Keratinocyte (primary cell): ENCODE measurements around the gene PIGX. TPM values are rescaled to one million over a fixed set of nuclear protein-coding genes. Genes with fewer than 3 reads are reported as not detected.

Experiments used
- DNase-seq: peaks from one replicate; pipeline ENCODE4 v3.0.0-alpha.2; 2011; ENCODE audit warnings: low read depth, missing footprints, low spot score
- FAIRE-seq: peaks from 2 replicates; lab custom pipeline; 2011; peaks lifted over from hg19 to GRCh38; lab: Jason Lieb, UNC
- H2AFZ ChIP-seq: 2 replicates; pipeline ENCODE4 v1.6.0; 2012; ENCODE audit warnings: low read length, control low read depth, inconsistent platforms; ENCODE audit not compliant: control insufficient read depth
- H3K27ac ChIP-seq: 2 replicates; pipeline ENCODE4 v1.5.1; 2011; ENCODE audit warnings: low read length; ENCODE audit not compliant: control insufficient read depth, insufficient read depth
- H3K27me3 ChIP-seq: 3 replicates; pipeline ENCODE4 v1.6.0; 2011; ENCODE audit warnings: low read length; ENCODE audit not compliant: control insufficient read depth, insufficient read depth; ENCODE audit errors: extremely low read depth
- H3K36me3 ChIP-seq, 2 experiments: 2 replicates in 1 of 2; 3 replicates in 1 of 2; pipeline ENCODE4 v1.5.1; 2011; ENCODE audit warnings: low read length in 2 of 2, mild to moderate bottlenecking in 1 of 2; ENCODE audit not compliant: control insufficient read depth in 2 of 2, insufficient read depth in 2 of 2; ENCODE audit errors: extremely low read depth in 1 of 2
- H3K4me1 ChIP-seq: 3 replicates; pipeline ENCODE4 v1.5.1; 2011; ENCODE audit warnings: low read length; ENCODE audit not compliant: control insufficient read depth, insufficient read depth; ENCODE audit errors: extremely low read depth
- H3K4me2 ChIP-seq: 3 replicates; pipeline ENCODE4 v1.6.0; 2011; ENCODE audit warnings: low read depth, low read length; ENCODE audit not compliant: control insufficient read depth, insufficient read depth; ENCODE audit errors: extremely low read depth
- H3K4me3 ChIP-seq, 3 experiments: fragments of 200-600 bp in 1 of 3; sonication (generic) in 1 of 3; 2 replicates in 2 of 3; 3 replicates in 1 of 3; pipeline ENCODE4 v1.5.1; 2011 to 2016; ENCODE audit warnings: low read length in 3 of 3, mild to moderate bottlenecking in 3 of 3, control low read depth in 2 of 3, inconsistent platforms in 1 of 3, low read depth in 1 of 3, mixed read lengths in 1 of 3, mixed run types in 1 of 3, moderate library complexity in 1 of 3; ENCODE audit not compliant: control insufficient read depth in 2 of 3, insufficient read depth in 2 of 3; ENCODE audit errors: extremely low read depth in 1 of 3
- H3K79me2 ChIP-seq: 2 replicates; pipeline ENCODE4 v1.6.0; 2012; ENCODE audit warnings: low read length; ENCODE audit not compliant: control insufficient read depth, insufficient read depth
- H3K9ac ChIP-seq: 3 replicates; pipeline ENCODE4 v1.6.0; 2011; ENCODE audit warnings: low read length; ENCODE audit not compliant: control insufficient read depth, insufficient read depth; ENCODE audit errors: extremely low read depth
- H3K9me1 ChIP-seq: 3 replicates; pipeline ENCODE4 v1.6.0; 2011; ENCODE audit warnings: low read length; ENCODE audit not compliant: control insufficient read depth, insufficient read depth; ENCODE audit errors: extremely low read depth
- H3K9me3 ChIP-seq: 2 replicates; pipeline ENCODE4 v1.5.1; 2012; ENCODE audit warnings: low read depth, low read length; ENCODE audit not compliant: control insufficient read depth
- H4K20me1 ChIP-seq: 3 replicates; pipeline ENCODE4 v1.6.0; 2011; ENCODE audit warnings: low read length; ENCODE audit not compliant: control insufficient read depth, insufficient read depth; ENCODE audit errors: extremely low read depth
- EZH2 ChIP-seq: IDR thresholded peaks from one replicate; pipeline ENCODE4 v1.6.1; 2012; ENCODE audit warnings: inconsistent platforms, mild to moderate bottlenecking, low read length, moderate library complexity
- dilution Hi-C: fragments of 300-500 bp; cut with MboI; formaldehyde crosslinking; loops from one replicate; pipeline ENCODE4 v1.7.0; 2020; ENCODE audit warnings: low sequenced_read_pairs; ENCODE audit not compliant: extremely low pct_ligation_motif_present
- polyA plus RNA-seq, 5 experiments: library from polyadenylated mRNA; depleted of rRNA in 3 of 5; stranded (reverse) in 3 of 5; stranded (forward) in 1 of 5; unstranded in 1 of 5; fragments of >200 nt; gene quantifications; 1 replicate in 1 of 5; 2 replicates in 3 of 5; 3 replicates in 1 of 5; pipeline versions ENCODE4 v1.2.1 to v1.2.3, GENCODE V29; 2011 to 2012; ENCODE audit warnings: missing spikeins in 2 of 5, low read depth in 1 of 5, low replicate concordance in 1 of 5
- TF ChIP-seq, protein P1 (sequence below), 3 experiments: IDR thresholded peaks in 1 of 3; conservative IDR thresholded peaks in 1 of 3; optimal IDR thresholded peaks in 1 of 3; 2 replicates in 2 of 3; 3 replicates in 1 of 3; pipeline versions ENCODE3 to v1.5.1; 2011; ENCODE audit warnings: low read length in 3 of 3, mild to moderate bottlenecking in 3 of 3, moderate library complexity in 2 of 3, control low read depth in 1 of 3, inconsistent platforms in 1 of 3; ENCODE audit not compliant: insufficient read depth in 2 of 3; ENCODE audit errors: extremely low read depth in 1 of 3

Gene PIGX
- polyA plus RNA-seq, 1 donor (not counting 4 experiments of a cell fraction or from before 2014, with no cell fraction given) = 25.0 TPM

- Histone ChIP-seq H3K79me2 (peaks cover 28% of the 10 kb centered on the region), H3K9ac (no peak overlapping the region), H3K4me1 (no peaks in the 10 kb centered on the region), H3K4me3 (no peak overlapping the region), H3K4me2 (no peak overlapping the region), H3K27ac (no peak overlapping the region), H3K36me3 (peaks cover 0 to 4% of the 10 kb centered on the region in 2 experiments), H4K20me1 (no peaks in the 10 kb centered on the region), H3K9me1 (no peaks in the 10 kb centered on the region), H3K9me3 (no peaks in the 10 kb centered on the region), H3K27me3 (no peaks in the 10 kb centered on the region), H2AFZ (no peak overlapping the region)
- no peak for DNase-seq
- dilution Hi-C loops = no loop called here
- FAIRE-seq = no peak
- TF ChIP-seq EZH2 = no peak
- TF ChIP-seq, protein P1, sequence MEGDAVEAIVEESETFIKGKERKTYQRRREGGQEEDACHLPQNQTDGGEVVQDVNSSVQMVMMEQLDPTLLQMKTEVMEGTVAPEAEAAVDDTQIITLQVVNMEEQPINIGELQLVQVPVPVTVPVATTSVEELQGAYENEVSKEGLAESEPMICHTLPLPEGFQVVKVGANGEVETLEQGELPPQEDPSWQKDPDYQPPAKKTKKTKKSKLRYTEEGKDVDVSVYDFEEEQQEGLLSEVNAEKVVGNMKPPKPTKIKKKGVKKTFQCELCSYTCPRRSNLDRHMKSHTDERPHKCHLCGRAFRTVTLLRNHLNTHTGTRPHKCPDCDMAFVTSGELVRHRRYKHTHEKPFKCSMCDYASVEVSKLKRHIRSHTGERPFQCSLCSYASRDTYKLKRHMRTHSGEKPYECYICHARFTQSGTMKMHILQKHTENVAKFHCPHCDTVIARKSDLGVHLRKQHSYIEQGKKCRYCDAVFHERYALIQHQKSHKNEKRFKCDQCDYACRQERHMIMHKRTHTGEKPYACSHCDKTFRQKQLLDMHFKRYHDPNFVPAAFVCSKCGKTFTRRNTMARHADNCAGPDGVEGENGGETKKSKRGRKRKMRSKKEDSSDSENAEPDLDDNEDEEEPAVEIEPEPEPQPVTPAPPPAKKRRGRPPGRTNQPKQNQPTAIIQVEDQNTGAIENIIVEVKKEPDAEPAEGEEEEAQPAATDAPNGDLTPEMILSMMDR (optimal IDR thresholded peaks at IDR 0.05 in 1 of 3, IDR thresholded peaks at IDR 0.05 in 1 of 3, conservative IDR thresholded peaks at IDR 0.05 in 1 of 3; ENCODE audit: extremely low read depth in 1 of 3, insufficient read depth in 2 of 3, low read length in 3 of 3) = no peak
Measured at GRCh38 chr3:196737655-196738054, 25.5 kb downstream of the PIGX start.

- Histone ChIP-seq H3K27ac (peak within 1 kb of the TSS; percentile 94), H3K9ac (peak within 1 kb of the TSS; percentile 93), H3K4me3 (peak within 1 kb of the TSS; percentile 80 to 85 (median 83)), H3K4me2 (peak within 1 kb of the TSS; percentile 96), H2AFZ (peak within 1 kb of the TSS; percentile 24), H3K9me3 (no peaks in the 10 kb centered on the region), H3K4me1 (no peaks in the 10 kb centered on the region), H3K27me3 (no peaks in the 10 kb centered on the region), H3K36me3 (peaks cover 0 to 1% of the 10 kb centered on the region in 2 experiments), H3K9me1 (no peaks in the 10 kb centered on the region), H3K79me2 (peaks cover 49% of the 10 kb centered on the region), H4K20me1 (no peaks in the 10 kb centered on the region)
- DNase-seq = no peak
- TF ChIP-seq, protein P1 (optimal IDR thresholded peaks at IDR 0.05 in 1 of 3, IDR thresholded peaks at IDR 0.05 in 1 of 3, conservative IDR thresholded peaks at IDR 0.05 in 1 of 3; ENCODE audit: extremely low read depth in 1 of 3, insufficient read depth in 2 of 3, low read length in 3 of 3) = no peak
- no peak for TF ChIP-seq EZH2
- dilution Hi-C loops = no loop called here
- no peak for FAIRE-seq
Measured at GRCh38 chr3:196739671-196740480, 27.7 kb downstream of the PIGX start, which contains the start of gene PAK2. Gene PAK2, plus strand, starts transcription at chr3:196739857. Its CDS starts 42,790 bp downstream, at chr3:196782647.
